Measurements from ENCODE around the gene YPEL2.
A peak's percentile ranks its signal among the peaks of the same experiment; 100 is the strongest.
"Not testable (repeated sequence)": the region's sequence is repeated elsewhere in the genome, so short reads cannot be mapped to it uniquely, and the experiment has no call there.

YPEL2 gene, protein sequence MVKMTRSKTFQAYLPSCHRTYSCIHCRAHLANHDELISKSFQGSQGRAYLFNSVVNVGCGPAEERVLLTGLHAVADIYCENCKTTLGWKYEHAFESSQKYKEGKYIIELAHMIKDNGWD

DNA sequence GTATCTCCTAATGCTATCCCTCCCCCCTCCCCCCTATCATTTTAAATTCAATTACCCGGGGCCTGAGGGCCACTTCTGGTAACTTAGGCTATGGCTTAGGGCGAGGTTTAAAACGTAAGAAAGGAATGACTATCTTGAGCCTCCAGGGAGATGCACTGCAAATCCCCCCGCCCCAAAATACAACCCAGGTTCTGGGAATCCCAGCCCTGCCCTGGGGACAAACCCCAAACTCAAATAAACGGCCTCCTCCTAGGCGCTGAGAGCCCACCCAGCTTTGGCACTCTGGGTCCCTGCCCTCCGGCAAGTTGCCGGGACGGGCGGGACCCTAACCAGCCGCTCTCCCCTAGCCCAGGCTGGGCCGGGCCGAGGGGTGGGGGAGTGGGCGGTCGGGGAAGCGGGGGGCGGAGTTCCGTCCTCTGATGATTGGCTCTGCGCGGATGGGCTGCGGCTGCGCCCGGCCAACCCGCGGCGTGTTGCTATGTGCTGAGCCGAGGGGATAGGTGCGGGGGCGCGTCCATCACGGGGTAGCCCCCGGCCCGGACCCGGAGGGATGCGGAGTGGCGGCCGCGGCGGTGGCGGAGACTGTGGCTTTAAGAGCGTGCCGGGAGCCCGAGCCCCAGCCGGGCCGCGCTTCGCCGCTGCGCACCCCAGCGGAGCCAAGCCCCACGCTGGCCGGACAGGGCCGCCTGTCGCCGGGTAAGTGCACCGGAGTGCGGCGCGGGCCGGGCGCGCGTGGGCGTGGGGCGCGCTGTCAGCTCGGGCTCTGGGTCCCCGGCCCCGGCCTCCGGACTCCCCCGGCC is at the start of gene YPEL2:
TSS of gene YPEL2 (plus strand) at position 527 of the 800 bp plus-strand sequence. CDS start 21,755 bp downstream, outside the sequence.
- H3K9me3 Mint-ChIP-seq, result no peaks in the 10 kb centered on the region
- H3K27ac Mint-ChIP-seq, result peak within 1 kb of the TSS; percentile 83
- no peaks in the 10 kb centered on the region for H3K36me3 Mint-ChIP-seq
- peak within 1 kb of the TSS; percentile 83 for H3K4me3 Mint-ChIP-seq
- ATAC-seq, result peak; percentile 93
- peak; percentile 78 to 93 for DNase-seq (ENCODE audit: low spot score in 2 of 2)
- peaks cover 66% of the 10 kb centered on the region for H3K4me1 Mint-ChIP-seq

DNA sequence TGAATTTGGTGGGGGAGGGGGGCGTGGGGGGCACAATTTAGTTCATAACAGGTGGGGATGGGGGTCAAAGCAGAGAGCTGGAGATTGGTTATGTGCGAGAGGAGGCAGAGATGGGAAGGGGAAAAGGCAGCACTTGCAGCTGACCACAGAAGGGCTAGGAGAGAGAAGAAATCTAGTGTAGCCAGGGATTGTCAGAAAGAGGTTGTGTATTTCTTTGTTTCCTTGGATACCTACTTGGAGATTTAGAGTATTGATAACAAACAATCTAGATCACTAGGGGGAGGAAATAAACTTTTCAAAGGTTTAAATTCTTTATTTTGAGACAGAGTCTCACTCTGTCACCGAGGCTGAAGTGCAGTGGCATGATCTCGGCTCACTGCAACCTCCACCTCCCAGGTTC is 47.1 kb upstream of the YPEL2 start:
- DNase-seq (ENCODE audit: low spot score in 2 of 2), result no peak
- ATAC-seq, result no peak
- no peaks in the 10 kb centered on the region for H3K4me1 Mint-ChIP-seq
- no peaks in the 10 kb centered on the region for H3K9me3 Mint-ChIP-seq
- H3K4me3 Mint-ChIP-seq, result no peak overlapping the region
- H3K27ac Mint-ChIP-seq, result no peak overlapping the region
- H3K36me3 Mint-ChIP-seq, result no peaks in the 10 kb centered on the region

DNA sequence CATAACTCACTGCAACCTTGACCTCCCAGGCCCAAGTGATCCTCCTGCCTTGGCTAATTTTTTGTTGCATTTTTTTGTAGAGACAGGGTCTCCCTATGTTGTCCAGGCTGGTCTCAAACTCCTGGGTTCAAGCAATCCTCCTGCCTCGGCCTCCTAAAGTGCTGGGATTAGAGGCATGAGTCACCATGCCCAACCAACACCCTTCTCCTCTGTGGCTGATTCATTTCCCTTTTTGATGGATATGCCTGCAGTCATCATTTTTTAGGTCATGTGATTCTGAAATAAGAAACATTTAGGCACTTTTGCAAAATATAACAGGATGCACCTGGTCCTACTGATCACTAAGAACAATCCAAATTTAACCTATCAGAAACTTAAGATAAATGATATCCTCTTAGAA is 44.0 kb upstream of the YPEL2 start:
- no peaks in the 10 kb centered on the region for H3K4me1 Mint-ChIP-seq
- no peak overlapping the region for H3K27ac Mint-ChIP-seq
- ATAC-seq (no peak), DNase-seq (ENCODE audit: low spot score in 2 of 2) (no peak)
- H3K9me3 Mint-ChIP-seq, result no peaks in the 10 kb centered on the region
- H3K4me3 Mint-ChIP-seq, result no peak overlapping the region
- no peaks in the 10 kb centered on the region for H3K36me3 Mint-ChIP-seq

DNA sequence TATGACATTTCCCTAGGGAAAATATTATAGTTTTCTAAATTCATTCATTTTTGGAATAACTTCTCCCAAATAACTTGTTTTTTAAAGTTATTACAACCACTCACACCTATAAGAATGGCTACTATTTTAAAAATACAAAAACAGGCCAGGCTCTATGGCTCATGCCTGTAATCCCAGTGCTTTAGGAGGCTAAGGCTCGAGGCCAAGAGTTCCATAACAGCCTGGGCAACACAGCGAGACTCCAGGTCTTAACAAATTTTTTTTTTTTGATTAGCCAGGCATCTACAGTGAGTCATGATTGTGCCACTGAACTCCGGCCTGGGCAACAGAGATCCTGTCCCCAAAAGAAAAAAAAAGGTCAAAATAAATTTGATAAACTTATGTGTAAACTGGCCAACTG is 43.6 kb upstream of the YPEL2 start:
- no peaks in the 10 kb centered on the region for H3K9me3 Mint-ChIP-seq
- ATAC-seq (no peak), DNase-seq (ENCODE audit: low spot score in 2 of 2) (no peak)
- H3K36me3 Mint-ChIP-seq, result no peaks in the 10 kb centered on the region
- H3K4me1 Mint-ChIP-seq, result no peaks in the 10 kb centered on the region
- no peak overlapping the region for H3K4me3 Mint-ChIP-seq
- H3K27ac Mint-ChIP-seq, result no peak overlapping the region

DNA sequence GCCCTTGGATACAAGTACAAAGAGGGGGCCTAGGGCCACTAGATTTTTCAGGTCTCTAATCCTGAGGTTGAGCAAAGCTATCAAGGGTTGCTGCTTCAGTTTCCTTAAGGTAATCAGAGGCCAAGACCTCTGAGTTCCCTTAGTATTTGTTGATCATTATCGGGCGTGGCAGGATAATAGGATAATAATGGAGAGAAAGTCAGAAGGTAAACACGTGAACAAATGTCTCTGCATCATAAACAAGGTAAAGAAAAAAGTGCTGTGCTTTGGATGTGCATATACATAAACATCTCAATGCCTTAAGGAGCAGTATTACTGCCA is 41.5 kb upstream of the YPEL2 start:
- H3K4me1 Mint-ChIP-seq, result no peaks in the 10 kb centered on the region
- no peak overlapping the region for H3K4me3 Mint-ChIP-seq
- H3K27ac Mint-ChIP-seq, result no peak overlapping the region
- H3K36me3 Mint-ChIP-seq, result no peaks in the 10 kb centered on the region
- ATAC-seq, result no peak
- no peak for DNase-seq (ENCODE audit: low spot score in 2 of 2)
- H3K9me3 Mint-ChIP-seq, result no peaks in the 10 kb centered on the region

DNA sequence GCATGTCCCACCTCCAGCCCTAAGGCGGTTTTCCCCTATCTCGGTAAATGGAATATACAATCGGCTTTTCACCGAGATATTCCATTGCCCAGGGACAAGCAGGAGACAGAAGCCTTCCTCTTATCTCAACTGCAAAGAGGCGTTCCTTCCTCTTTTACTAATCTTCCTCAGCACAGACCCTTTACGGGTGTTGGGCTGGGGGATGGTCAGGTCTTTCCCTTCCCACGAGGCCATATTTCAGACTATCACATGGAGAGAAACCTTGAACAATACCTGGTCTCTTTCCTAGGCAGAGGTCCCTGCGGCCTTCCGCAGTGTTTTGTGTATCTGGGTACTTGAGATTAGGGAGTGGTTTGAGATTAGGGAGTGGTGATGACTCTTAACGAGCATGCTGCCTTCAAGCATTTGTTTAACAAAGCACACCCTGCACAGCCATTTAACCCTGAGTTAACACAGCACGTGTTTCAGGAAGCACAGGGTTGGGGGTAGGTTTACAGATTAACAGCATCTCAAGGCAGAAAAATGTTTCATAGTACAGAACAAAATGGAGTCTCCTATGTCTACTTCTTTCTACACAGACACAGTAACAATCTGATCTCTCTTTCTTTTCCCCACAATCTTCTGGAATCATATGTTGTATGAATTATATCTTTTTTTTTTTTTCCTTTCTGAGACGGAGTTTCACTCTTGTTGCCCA is 41.0 kb upstream of the YPEL2 start:
- not testable (repeated sequence) for H3K36me3 Mint-ChIP-seq; H3K27ac Mint-ChIP-seq; H3K4me1 Mint-ChIP-seq; DNase-seq (ENCODE audit: low spot score in 2 of 2); H3K9me3 Mint-ChIP-seq; H3K4me3 Mint-ChIP-seq; ATAC-seq

DNA sequence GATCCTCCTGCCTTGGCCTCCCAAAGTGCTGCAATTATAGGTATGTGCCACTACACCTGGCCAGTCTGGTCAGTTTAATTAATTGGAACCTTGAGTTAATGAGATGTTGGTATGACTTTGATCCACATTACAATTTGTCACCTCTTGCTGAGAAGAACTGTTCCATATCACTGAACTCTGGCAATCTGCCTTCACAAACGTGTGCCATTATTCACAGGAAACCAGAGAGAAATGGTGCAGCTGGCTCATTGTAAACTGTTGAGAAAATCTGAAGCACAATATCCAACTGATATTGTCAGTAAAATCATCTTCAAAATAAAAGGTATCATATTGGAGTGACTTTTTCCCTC is 39.3 kb upstream of the YPEL2 start:
- Mint-ChIP-seq H3K9me3 (no peaks in the 10 kb centered on the region), H3K36me3 (no peaks in the 10 kb centered on the region), H3K27ac (no peak overlapping the region), H3K4me3 (no peak overlapping the region), H3K4me1 (no peaks in the 10 kb centered on the region)
- no peak for ATAC-seq
- DNase-seq (ENCODE audit: low spot score in 2 of 2), result no peak

DNA sequence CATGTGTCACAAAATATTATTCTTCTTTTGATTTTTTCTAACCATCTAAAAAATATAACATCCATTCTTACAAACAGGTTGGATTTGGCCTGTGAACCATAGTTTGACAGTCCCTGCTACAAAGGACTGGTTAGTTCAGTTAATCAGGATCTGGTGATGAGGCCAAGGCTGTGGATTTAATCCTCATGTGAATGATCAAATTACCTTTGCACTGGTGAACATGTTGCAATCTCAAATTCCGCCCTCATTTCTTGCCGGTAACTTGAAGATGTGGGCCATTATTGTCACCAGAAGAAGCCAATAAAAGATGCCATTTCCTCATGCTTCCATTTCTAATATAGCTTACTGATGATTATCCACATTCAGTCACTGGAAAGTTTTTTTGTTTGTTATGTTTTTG is 35.3 kb upstream of the YPEL2 start:
- Mint-ChIP-seq H3K36me3 (no peaks in the 10 kb centered on the region), H3K27ac (no peak overlapping the region), H3K4me3 (no peak overlapping the region), H3K9me3 (no peaks in the 10 kb centered on the region), H3K4me1 (no peaks in the 10 kb centered on the region)
- DNase-seq (ENCODE audit: low spot score in 2 of 2) (no peak), ATAC-seq (no peak)

DNA sequence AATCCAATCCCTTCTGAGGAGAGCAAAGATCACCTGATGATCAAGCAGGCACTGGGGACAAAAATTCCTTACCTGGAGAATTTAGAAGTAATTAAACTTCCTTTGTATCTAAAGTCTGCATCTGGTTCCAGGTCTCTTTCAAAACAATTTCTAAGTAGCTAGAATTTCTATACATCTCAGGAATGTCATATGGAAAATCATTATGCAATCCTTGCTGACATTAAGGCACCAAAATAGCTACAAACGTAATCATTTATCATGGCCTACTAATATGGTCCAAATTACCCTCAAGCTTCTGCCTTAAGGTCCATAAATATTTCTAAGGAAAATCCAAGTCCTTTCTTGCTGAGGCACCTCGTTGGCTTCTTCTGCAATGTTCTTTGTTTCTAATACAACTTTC is 32.9 kb upstream of the YPEL2 start:
- H3K4me3 Mint-ChIP-seq, result no peak overlapping the region
- H3K27ac Mint-ChIP-seq, result no peak overlapping the region
- H3K4me1 Mint-ChIP-seq, result no peaks in the 10 kb centered on the region
- no peaks in the 10 kb centered on the region for H3K9me3 Mint-ChIP-seq
- no peak for ATAC-seq
- H3K36me3 Mint-ChIP-seq, result no peaks in the 10 kb centered on the region
- no peak for DNase-seq (ENCODE audit: low spot score in 2 of 2)

DNA sequence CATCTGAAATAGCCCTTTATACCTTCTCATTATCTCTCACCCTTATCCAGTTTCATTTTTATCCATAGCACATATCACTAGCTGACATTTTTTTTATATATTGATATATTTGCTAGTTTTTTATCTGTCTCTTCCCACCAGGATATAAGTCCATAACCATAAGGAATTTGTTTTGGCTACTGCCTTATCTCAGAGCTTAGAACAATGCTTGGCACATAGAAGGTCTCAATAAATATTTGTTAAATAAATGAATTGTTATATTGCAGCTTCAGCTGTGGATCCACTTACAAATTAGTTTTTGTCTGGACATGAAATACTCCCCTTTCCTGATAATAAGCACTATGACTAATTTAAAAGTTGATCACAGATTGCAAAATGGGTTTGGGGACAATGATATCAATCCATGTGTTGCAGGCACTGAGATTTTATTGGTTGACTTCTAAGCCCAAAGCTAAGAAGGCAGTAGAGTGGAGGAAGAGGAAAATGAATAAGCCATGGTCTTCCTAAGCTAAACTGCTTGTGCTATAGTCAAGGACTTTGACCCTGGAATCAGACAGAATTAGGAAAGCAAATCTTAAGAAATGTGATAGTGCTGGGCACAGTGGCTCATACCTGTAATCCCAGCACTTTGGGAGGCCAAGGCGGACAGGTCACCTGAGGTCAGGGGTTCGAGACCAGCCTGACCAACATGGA is 31.9 kb upstream of the YPEL2 start:
- H3K4me1 Mint-ChIP-seq, result no peaks in the 10 kb centered on the region
- ATAC-seq (no peak), DNase-seq (ENCODE audit: low spot score in 2 of 2) (no peak)
- no peak overlapping the region for H3K27ac Mint-ChIP-seq
- no peak overlapping the region for H3K4me3 Mint-ChIP-seq
- H3K36me3 Mint-ChIP-seq, result no peaks in the 10 kb centered on the region
- H3K9me3 Mint-ChIP-seq, result no peaks in the 10 kb centered on the region

DNA sequence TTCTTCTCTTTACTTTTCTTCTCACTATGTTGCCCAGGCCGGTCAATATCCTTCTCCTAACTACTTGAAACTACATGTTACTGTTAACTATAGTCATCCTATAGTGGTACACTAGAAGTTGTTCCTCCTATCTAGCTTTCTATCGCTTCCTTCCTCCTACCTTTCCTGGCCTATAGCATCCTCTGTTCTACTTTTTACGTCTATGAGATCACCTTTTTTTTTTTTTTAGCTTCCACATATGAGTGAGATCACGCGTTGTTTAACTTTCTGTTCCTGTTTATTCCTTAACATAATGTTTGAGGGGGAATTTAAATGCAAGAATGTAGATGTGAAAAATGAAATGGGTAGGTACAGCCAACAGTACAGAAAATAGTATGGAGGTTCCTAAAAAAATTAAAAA is 30.5 kb upstream of the YPEL2 start:
- Mint-ChIP-seq H3K27ac (no peak overlapping the region), H3K4me3 (no peak overlapping the region)

DNA sequence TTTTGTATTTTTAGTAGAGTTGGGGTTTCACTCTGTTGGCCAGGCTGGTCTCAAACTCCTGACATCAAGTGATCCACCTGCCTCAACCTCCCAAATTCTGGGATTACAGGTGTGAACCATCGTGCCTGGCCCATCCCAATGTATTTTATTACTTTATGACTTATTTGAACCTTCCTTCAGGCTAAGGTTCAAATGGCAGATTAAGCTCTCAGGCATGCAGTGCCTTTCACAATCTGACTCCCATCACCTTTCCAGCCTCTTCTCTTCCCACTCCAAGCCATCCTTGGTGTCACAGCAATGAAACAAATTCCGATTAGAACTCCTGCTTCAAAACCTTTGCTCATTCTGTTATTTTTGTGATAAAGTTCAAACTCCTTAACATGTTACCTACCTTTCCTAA is 26.6 kb upstream of the YPEL2 start:
- Mint-ChIP-seq H3K36me3 (no peaks in the 10 kb centered on the region), H3K9me3 (no peaks in the 10 kb centered on the region), H3K4me3 (no peak overlapping the region), H3K4me1 (no peaks in the 10 kb centered on the region), H3K27ac (no peak overlapping the region)
- ATAC-seq (no peak), DNase-seq (ENCODE audit: low spot score in 2 of 2) (no peak)

More for the DNA sequence above, 30.5 kb upstream of the YPEL2 start:
- ATAC-seq (no peak), DNase-seq (ENCODE audit: low spot score in 2 of 2) (no peak)
- H3K9me3 Mint-ChIP-seq, result no peaks in the 10 kb centered on the region
- H3K36me3 Mint-ChIP-seq, result no peaks in the 10 kb centered on the region
- no peaks in the 10 kb centered on the region for H3K4me1 Mint-ChIP-seq

DNA sequence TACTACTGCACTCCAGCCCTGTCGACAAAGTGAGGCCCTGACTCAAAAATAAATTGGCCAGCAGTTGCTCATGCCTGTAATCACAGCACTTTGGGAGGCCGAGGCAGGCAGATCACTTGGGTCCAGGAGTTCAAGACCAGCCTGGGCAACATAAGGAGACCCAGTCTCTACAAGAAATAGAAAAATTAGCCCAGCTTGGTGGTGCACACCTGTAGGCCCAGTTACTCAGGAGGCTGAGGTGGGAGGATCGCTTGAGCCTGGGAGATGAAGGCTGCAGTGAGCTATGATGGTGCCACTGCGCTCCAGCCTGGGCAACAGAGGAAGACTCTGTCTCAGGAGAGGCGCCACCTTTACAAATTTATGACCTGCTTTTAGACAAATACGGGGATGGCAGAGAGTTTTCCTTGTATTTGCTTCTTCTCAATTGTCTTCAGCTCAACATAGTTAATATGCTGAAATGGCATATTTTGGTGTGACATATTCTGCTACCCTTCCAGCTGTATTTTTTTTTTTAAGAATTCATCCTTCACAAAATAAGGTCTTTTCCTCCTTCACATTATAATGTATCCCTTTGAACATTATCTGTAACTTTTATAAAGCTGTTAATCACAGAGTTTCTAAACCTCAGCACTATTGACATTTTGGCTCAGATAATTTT is 21.1 kb upstream of the YPEL2 start:
- H3K27ac Mint-ChIP-seq, result no peak overlapping the region
- no peaks in the 10 kb centered on the region for H3K9me3 Mint-ChIP-seq
- no peaks in the 10 kb centered on the region for H3K36me3 Mint-ChIP-seq
- peaks cover 8% of the 10 kb centered on the region for H3K4me1 Mint-ChIP-seq
- no peak for DNase-seq (ENCODE audit: low spot score in 2 of 2)
- no peak for ATAC-seq
- no peak overlapping the region for H3K4me3 Mint-ChIP-seq

DNA sequence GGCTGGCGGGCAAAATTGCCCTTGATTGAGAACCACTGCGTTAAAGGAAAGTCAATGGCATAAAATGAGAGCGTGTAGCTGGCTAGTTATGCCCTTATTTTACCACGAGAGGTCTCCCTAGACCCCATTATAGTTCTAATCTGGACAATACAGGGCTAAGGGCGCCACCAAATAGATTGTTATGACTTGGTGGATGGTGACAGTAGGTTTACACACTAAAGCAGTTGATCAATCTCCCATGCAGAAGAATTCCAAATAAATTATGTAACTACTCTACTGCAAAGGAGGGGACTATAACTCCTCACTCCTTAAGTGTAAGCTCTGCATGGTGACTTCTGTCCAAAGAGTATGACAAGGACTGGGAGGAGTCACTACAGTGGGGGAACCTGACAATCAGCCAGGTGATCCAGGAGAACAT is 20.4 kb upstream of the YPEL2 start:
- DNase-seq (ENCODE audit: low spot score in 2 of 2) (peak; percentile 17 to 63), ATAC-seq (peak; percentile 96)
- Mint-ChIP-seq H3K4me3 (no peak overlapping the region), H3K4me1 (peaks cover 8% of the 10 kb centered on the region), H3K36me3 (no peaks in the 10 kb centered on the region), H3K27ac (no peak overlapping the region), H3K9me3 (no peaks in the 10 kb centered on the region)

DNA sequence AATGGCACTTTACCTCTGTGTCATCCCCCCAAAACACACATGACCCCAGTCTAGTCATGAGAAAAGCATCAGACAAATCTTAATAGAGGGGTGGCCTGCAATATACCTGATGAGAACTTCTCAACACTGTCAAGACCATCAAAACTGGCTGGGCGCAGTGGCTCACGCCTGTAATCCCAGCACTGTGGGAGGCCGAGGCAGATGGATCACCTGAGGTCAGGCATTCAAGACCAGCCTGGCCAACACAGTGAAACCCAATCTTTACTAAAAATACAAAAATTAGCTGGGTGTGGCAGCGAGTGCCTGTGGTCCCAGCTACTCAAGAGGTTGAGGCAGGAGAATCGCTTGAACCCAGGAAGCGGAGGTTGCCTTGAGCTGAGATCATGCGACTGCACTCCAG is 19.9 kb upstream of the YPEL2 start:
- not testable (repeated sequence) for H3K9me3 Mint-ChIP-seq; H3K4me1 Mint-ChIP-seq; DNase-seq (ENCODE audit: low spot score in 2 of 2); H3K4me3 Mint-ChIP-seq; ATAC-seq; H3K27ac Mint-ChIP-seq; H3K36me3 Mint-ChIP-seq
